Vagina (tissue), 2 donors: ENCODE results near the gene FAM13B.

ENCODE experiments used
- POLR2A ChIP-seq, 2 donors: fragments of 450-650 bp; IDR thresholded peaks; one replicate each; pipeline ENCODE4 v1.6.1; 2017; ENCODE audit warnings: antibody characterized with exemption in 2 of 2, mild to moderate bottlenecking in 2 of 2, moderate library complexity in 2 of 2
- POLR2AphosphoS5 ChIP-seq, 2 donors: sonication (generic); formaldehyde crosslinking; IDR thresholded peaks; one replicate each; pipeline ENCODE4 v1.9.0; 2017; ENCODE audit warnings: antibody characterized with exemption in 2 of 2, mild to moderate bottlenecking in 2 of 2, low read depth in 1 of 2; ENCODE audit not compliant: insufficient read depth in 1 of 2
- TF ChIP-seq, protein P1 (sequence below), 3 experiments: fragments of 450-650 bp in 2 of 3; fragments of 200-600 bp in 1 of 3; sonication (generic) in 1 of 3; IDR thresholded peaks; one replicate each; pipeline ENCODE4 v1.5.1; 2017 to 2019; ENCODE audit warnings: antibody characterized with exemption in 3 of 3, mild to moderate bottlenecking in 2 of 3, moderate library complexity in 2 of 3

DNA sequence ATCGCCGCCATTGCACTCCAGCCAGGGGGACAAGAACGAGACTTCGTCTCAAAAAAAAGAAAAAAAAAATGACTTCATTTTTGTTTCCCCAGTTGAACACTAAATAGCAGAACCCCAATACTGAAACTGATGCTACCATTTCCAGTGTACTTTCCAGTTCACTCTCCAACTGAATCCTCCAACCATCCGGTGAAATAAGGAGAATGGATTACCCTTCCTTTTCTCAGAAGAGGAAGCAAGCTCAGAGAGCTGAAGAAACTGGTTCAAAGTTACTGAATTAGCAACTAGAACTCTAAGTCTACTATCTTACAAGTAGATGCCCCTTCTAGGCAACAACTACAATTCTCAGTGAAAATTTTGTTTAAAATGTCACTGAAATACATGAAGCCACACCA, 3.9 kb downstream of the FAM13B start:
- TF ChIP-seq, protein P1, sequence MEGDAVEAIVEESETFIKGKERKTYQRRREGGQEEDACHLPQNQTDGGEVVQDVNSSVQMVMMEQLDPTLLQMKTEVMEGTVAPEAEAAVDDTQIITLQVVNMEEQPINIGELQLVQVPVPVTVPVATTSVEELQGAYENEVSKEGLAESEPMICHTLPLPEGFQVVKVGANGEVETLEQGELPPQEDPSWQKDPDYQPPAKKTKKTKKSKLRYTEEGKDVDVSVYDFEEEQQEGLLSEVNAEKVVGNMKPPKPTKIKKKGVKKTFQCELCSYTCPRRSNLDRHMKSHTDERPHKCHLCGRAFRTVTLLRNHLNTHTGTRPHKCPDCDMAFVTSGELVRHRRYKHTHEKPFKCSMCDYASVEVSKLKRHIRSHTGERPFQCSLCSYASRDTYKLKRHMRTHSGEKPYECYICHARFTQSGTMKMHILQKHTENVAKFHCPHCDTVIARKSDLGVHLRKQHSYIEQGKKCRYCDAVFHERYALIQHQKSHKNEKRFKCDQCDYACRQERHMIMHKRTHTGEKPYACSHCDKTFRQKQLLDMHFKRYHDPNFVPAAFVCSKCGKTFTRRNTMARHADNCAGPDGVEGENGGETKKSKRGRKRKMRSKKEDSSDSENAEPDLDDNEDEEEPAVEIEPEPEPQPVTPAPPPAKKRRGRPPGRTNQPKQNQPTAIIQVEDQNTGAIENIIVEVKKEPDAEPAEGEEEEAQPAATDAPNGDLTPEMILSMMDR (IDR thresholded peaks at IDR 0.05): no peak
- TF ChIP-seq POLR2A (IDR thresholded peaks at IDR 0.05) (no peak), POLR2AphosphoS5 (IDR thresholded peaks at IDR 0.05; ENCODE audit: insufficient read depth in 1 of 2, low read depth in 1 of 2) (no peak)
